Hepatocyte (in vitro differentiated cells): Measurements from ENCODE around the gene MSI2.

Experiments
- CTCF ChIP-seq: fragments of 200-600 bp; sonication (generic); IDR thresholded peaks from 2 replicates; pipeline ENCODE4 v1.5.1; 2016; ENCODE audit warnings: antibody characterized with exemption, mild to moderate bottlenecking; ENCODE audit not compliant: poor library complexity
- EZH2 ChIP-seq: fragments of 200-600 bp; sonication (generic); IDR thresholded peaks from 2 replicates; pipeline ENCODE4 v1.6.1; 2016; ENCODE audit warnings: antibody characterized with exemption, mild to moderate bottlenecking, borderline replicate concordance
- EZH2phosphoT487 ChIP-seq: fragments of 200-600 bp; sonication (generic); IDR thresholded peaks from one replicate; pipeline ENCODE4 v1.6.1; 2018; ENCODE audit warnings: antibody characterized with exemption, mild to moderate bottlenecking, low read depth, moderate library complexity; ENCODE audit not compliant: unreplicated experiment, severe bottlenecking

GRCh38 chr17:57723427-57724025 lies 467.2 kb downstream of the MSI2 start:
- no peak for TF ChIP-seq CTCF
- no peak for TF ChIP-seq EZH2
- no peak for TF ChIP-seq EZH2phosphoT487
